Neural progenitor cell (in vitro differentiated cells): Measurements from ENCODE around the gene ACACA. TPM values are rescaled to one million over a fixed set of nuclear protein-coding genes. Genes with fewer than 3 reads are reported as not detected.

ENCODE experiments used
- DNase-seq: peaks from one replicate; pipeline ENCODE4 v3.0.0-alpha.2; 2016; ENCODE audit warnings: low spot score
- H2AFZ ChIP-seq: fragments of 200-600 bp; sonication (generic); replicated peaks from 2 replicates; pipeline ENCODE4 v1.6.1; 2016; ENCODE audit warnings: antibody characterized with exemption
- H3F3A ChIP-seq: fragments of 200-600 bp; sonication (generic); 2 replicates; pipeline ENCODE4 v1.6.1; 2016; ENCODE audit warnings: antibody characterized with exemption, low read depth
- H3K27ac ChIP-seq: fragments of 200-600 bp; sonication (generic); 2 replicates; pipeline ENCODE4 v1.5.1; 2016; ENCODE audit warnings: mild to moderate bottlenecking
- H3K27me3 ChIP-seq: fragments of 200-600 bp; sonication (generic); 2 replicates; pipeline ENCODE4 v1.6.1; 2016; ENCODE audit warnings: mild to moderate bottlenecking, moderate library complexity
- H3K36me3 ChIP-seq: fragments of 200-600 bp; sonication (generic); 2 replicates; pipeline ENCODE4 v1.5.1; 2016
- H3K4me1 ChIP-seq: fragments of 200-600 bp; sonication (generic); 2 replicates; pipeline ENCODE4 v1.6.1; 2016; ENCODE audit warnings: mixed run types
- H3K4me2 ChIP-seq: fragments of 200-600 bp; sonication (generic); 2 replicates; pipeline ENCODE4 v1.6.1; 2016
- H3K4me3 ChIP-seq: fragments of 200-600 bp; sonication (generic); 2 replicates; pipeline ENCODE4 v1.5.1; 2016
- H3K79me2 ChIP-seq: fragments of 200-600 bp; sonication (generic); 2 replicates; pipeline ENCODE4 v1.6.1; 2016; ENCODE audit warnings: low read depth
- H3K9ac ChIP-seq: fragments of 200-600 bp; sonication (generic); 2 replicates; pipeline ENCODE4 v1.6.1; 2016
- H3K9me3 ChIP-seq: fragments of 200-600 bp; sonication (generic); 2 replicates; pipeline ENCODE4 v1.5.1; 2016; ENCODE audit warnings: low read depth
- H4K20me1 ChIP-seq: fragments of 200-600 bp; sonication (generic); 2 replicates; pipeline ENCODE4 v1.6.1; 2016; ENCODE audit warnings: low read depth
- H3K27ac Mint-ChIP-seq: 3 replicates; pipeline ENCODE4 v1.8.0; 2021; ENCODE audit warnings: mixed read lengths
- H3K27me3 Mint-ChIP-seq: 2 replicates; pipeline ENCODE4 v1.8.0; 2022; ENCODE audit warnings: low read depth, mild to moderate bottlenecking, inconsistent platforms, moderate library complexity, mixed read lengths; ENCODE audit not compliant: insufficient read depth
- H3K36me3 Mint-ChIP-seq: 3 replicates; pipeline ENCODE4 v1.8.0; 2021; ENCODE audit warnings: mixed read lengths
- H3K4me1 Mint-ChIP-seq: 3 replicates; pipeline ENCODE4 v1.8.0; 2021; ENCODE audit warnings: mixed read lengths
- H3K4me3 Mint-ChIP-seq: 3 replicates; pipeline ENCODE4 v1.8.0; 2021; ENCODE audit warnings: mild to moderate bottlenecking, moderate library complexity, mixed read lengths
- H3K9me3 Mint-ChIP-seq: 3 replicates; pipeline ENCODE4 v1.8.0; 2020; ENCODE audit warnings: mixed read lengths
- EZH2 ChIP-seq: fragments of 200-600 bp; sonication (generic); IDR thresholded peaks from 2 replicates; pipeline ENCODE4 v1.6.1; 2017; ENCODE audit warnings: antibody characterized with exemption, mild to moderate bottlenecking, moderate library complexity
- EZH2phosphoT487 ChIP-seq: fragments of 200-600 bp; sonication (generic); IDR thresholded peaks from 2 replicates; pipeline ENCODE4 v1.6.1; 2017; ENCODE audit warnings: antibody characterized with exemption
- total RNA-seq: library from RNA; depleted of rRNA; stranded (reverse); fragments of >200 nt; gene quantifications from 2 replicates; pipeline ENCODE4 v1.2.3, GENCODE V29; 2015; ENCODE audit warnings: low replicate concordance
- TF ChIP-seq, protein P1 (sequence below): fragments of 200-600 bp; sonication (generic); IDR thresholded peaks from 2 replicates; pipeline ENCODE4 v1.5.1; 2017; ENCODE audit warnings: antibody characterized with exemption, mild to moderate bottlenecking

Gene ACACA
- total RNA-seq, 1 donor from 2014 or later = 88.6 TPM

- Histone ChIP-seq H3K4me2 (peak overlapping the region; percentile 69), H3K4me3 (no peak overlapping the region), H3K79me2 (no peaks in the 10 kb centered on the region), H2AFZ (no peak overlapping the region), H3K4me1 (peaks cover 64% of the 10 kb centered on the region), H3K27ac (peak overlapping the region; percentile 83), H3K27me3 (no peaks in the 10 kb centered on the region), H3K9me3 (no peaks in the 10 kb centered on the region), H3K9ac (no peak overlapping the region), H3F3A (peaks cover 46% of the 10 kb centered on the region), H3K36me3 (no peaks in the 10 kb centered on the region), H4K20me1 (no peaks in the 10 kb centered on the region)
- H3K27ac Mint-ChIP-seq = peak overlapping the region; percentile 44
- H3K4me3 Mint-ChIP-seq = peak overlapping the region; percentile 0
- peak; percentile 84 for DNase-seq
- peaks cover 49% of the 10 kb centered on the region for H3K4me1 Mint-ChIP-seq
- H3K27me3 Mint-ChIP-seq = no peaks in the 10 kb centered on the region
- peaks cover 29% of the 10 kb centered on the region for H3K36me3 Mint-ChIP-seq
- TF ChIP-seq EZH2phosphoT487 = no peak
- no peak for TF ChIP-seq EZH2
- TF ChIP-seq, protein P1, sequence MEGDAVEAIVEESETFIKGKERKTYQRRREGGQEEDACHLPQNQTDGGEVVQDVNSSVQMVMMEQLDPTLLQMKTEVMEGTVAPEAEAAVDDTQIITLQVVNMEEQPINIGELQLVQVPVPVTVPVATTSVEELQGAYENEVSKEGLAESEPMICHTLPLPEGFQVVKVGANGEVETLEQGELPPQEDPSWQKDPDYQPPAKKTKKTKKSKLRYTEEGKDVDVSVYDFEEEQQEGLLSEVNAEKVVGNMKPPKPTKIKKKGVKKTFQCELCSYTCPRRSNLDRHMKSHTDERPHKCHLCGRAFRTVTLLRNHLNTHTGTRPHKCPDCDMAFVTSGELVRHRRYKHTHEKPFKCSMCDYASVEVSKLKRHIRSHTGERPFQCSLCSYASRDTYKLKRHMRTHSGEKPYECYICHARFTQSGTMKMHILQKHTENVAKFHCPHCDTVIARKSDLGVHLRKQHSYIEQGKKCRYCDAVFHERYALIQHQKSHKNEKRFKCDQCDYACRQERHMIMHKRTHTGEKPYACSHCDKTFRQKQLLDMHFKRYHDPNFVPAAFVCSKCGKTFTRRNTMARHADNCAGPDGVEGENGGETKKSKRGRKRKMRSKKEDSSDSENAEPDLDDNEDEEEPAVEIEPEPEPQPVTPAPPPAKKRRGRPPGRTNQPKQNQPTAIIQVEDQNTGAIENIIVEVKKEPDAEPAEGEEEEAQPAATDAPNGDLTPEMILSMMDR = no peak
- no peaks in the 10 kb centered on the region for H3K9me3 Mint-ChIP-seq
Measured at GRCh38 chr17:37130984-37131446, 275.6 kb downstream of the ACACA start.

GRCh38 chr17:37124821-37125173 lies 281.8 kb downstream of the ACACA start:
- H3K27me3 Mint-ChIP-seq = peaks cover 2% of the 10 kb centered on the region
- H3K4me2 ChIP-seq = no peak overlapping the region
- no peak overlapping the region for H3K9ac ChIP-seq
- H3F3A ChIP-seq = peaks cover 12% of the 10 kb centered on the region
- H2AFZ ChIP-seq = no peak overlapping the region
- H3K4me3 ChIP-seq = no peak overlapping the region
- H3K4me1 Mint-ChIP-seq = peaks cover 19% of the 10 kb centered on the region
- H3K79me2 ChIP-seq = no peaks in the 10 kb centered on the region
- peaks cover 4% of the 10 kb centered on the region for H3K36me3 ChIP-seq
- no peaks in the 10 kb centered on the region for H4K20me1 ChIP-seq
- TF ChIP-seq, protein P1 = no peak
- TF ChIP-seq EZH2 (no peak), EZH2phosphoT487 (no peak)
- no peak overlapping the region for H3K27ac ChIP-seq
- no peak overlapping the region for H3K27ac Mint-ChIP-seq
- no peak for DNase-seq
- peaks cover 61% of the 10 kb centered on the region for H3K36me3 Mint-ChIP-seq
- H3K9me3 Mint-ChIP-seq = no peaks in the 10 kb centered on the region
- peaks cover 22% of the 10 kb centered on the region for H3K4me1 ChIP-seq
- no peaks in the 10 kb centered on the region for H3K27me3 ChIP-seq
- H3K9me3 ChIP-seq = no peaks in the 10 kb centered on the region
- no peak overlapping the region for H3K4me3 Mint-ChIP-seq

DNA sequence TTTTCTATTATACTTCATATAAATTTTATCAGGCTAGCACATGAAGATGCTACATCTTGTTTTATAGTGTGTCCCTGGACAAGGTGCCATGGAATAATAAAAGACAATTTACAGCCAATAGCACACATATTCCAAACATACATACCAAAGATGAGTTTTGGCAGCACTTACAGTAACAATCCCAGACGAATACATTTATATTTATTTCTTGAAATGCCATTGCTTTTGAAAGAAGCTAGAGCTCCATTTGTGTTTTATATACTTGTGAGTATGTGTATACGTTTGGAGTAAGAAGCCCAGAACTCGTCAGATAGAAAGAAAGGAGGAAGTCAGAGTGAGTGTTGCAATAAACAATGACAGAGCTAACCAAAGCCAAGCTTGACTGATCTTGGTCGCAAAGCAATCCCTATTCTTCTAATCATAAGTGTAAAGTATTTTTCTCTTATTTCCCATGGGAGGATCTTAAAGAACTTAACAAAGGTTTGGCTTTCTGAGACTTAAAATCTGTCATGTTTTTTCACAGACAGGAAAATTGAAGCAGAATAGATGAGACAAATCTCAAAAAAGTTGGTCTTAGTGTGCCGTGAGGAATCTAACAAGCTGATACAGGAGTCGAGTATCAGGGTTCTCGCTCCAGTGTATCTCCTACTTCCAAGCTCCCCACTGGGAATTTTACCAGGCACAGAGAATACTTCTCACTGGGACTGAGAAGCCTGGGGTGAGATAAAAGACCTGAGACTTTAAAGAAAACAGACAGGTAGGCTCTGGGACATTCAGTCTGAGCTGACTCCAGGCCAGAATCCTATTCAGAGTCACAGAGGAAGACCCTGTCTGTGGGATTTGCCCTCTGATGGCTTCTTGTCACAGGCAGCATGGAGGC lies 282.5 kb downstream of the ACACA start:
- DNase-seq = no peak
- Mint-ChIP-seq H3K9me3 (no peaks in the 10 kb centered on the region), H3K27ac (no peak overlapping the region), H3K36me3 (peaks cover 58% of the 10 kb centered on the region), H3K27me3 (peaks cover 2% of the 10 kb centered on the region), H3K4me1 (peaks cover 18% of the 10 kb centered on the region), H3K4me3 (no peak overlapping the region)
- no peak overlapping the region for H3K4me2 ChIP-seq
- H3K79me2 ChIP-seq = no peaks in the 10 kb centered on the region
- peaks cover 12% of the 10 kb centered on the region for H3F3A ChIP-seq
- H2AFZ ChIP-seq = no peak overlapping the region
- no peaks in the 10 kb centered on the region for H3K9me3 ChIP-seq
- no peak overlapping the region for H3K4me3 ChIP-seq
- H3K27ac ChIP-seq = no peak overlapping the region
- peaks cover 21% of the 10 kb centered on the region for H3K4me1 ChIP-seq
- H3K27me3 ChIP-seq = no peaks in the 10 kb centered on the region
- H3K36me3 ChIP-seq = peaks cover 4% of the 10 kb centered on the region
- TF ChIP-seq EZH2 (no peak), EZH2phosphoT487 (no peak)
- TF ChIP-seq, protein P1 = no peak
- H3K9ac ChIP-seq = no peak overlapping the region
- H4K20me1 ChIP-seq = no peaks in the 10 kb centered on the region
